Colonic mucosa (tissue), 4 donors: ENCODE results near the gene ELMOD1. TPM values are rescaled to one million over a fixed set of nuclear protein-coding genes. Genes with fewer than 3 reads are reported as not detected.

ENCODE experiments used
- DNase-seq: peaks from one replicate; pipeline ENCODE4 v3.0.0-alpha.2; 2020
- H3K27ac ChIP-seq: fragments of 200-600 bp; one replicate; pipeline ENCODE4 v1.8.0; 2021
- H3K27me3 ChIP-seq: fragments of 200-600 bp; one replicate; pipeline ENCODE4 v1.8.0; 2021
- H3K36me3 ChIP-seq: fragments of 200-600 bp; one replicate; pipeline ENCODE4 v1.8.0; 2021
- H3K4me1 ChIP-seq: fragments of 200-600 bp; one replicate; pipeline ENCODE4 v1.8.0; 2021; ENCODE audit warnings: mild to moderate bottlenecking
- H3K4me3 ChIP-seq: fragments of 200-600 bp; one replicate; pipeline ENCODE4 v1.8.0; 2021
- H3K9ac ChIP-seq, 2 donors: one replicate each; pipeline ENCODE4 v1.7.0; 2013; ENCODE audit warnings: control low read depth in 2 of 2, low read depth in 2 of 2, low read length in 2 of 2
- H3K9me3 ChIP-seq: fragments of 200-600 bp; one replicate; pipeline ENCODE4 v1.8.0; 2021
- intact Hi-C: fragments of 100-400 bp; cut with DNase I; formaldehyde crosslinking; loops from one replicate; pipeline ENCODE4 v1.14.1; 2022
- total RNA-seq, 2 donors: library from RNA; stranded (reverse); fragmentation: NEBNext Ultra II Directional in 1 of 2; extraction: Animal tissue kit (Norgen Biotek cat#: 25700) in 1 of 2; gene quantifications; one replicate each; pipeline ENCODE4 v1.2.1, GENCODE V29; 2021
- TF ChIP-seq, protein P1 (sequence below): fragments of 200-600 bp; IDR thresholded peaks from one replicate; pipeline ENCODE4 v1.8.0; 2022; ENCODE audit warnings: antibody characterized with exemption, mild to moderate bottlenecking
- donor health status: healthy.
- donor health status: DM: no; HTN: no; CAD: no.
- donor health status: DM: no; HTN: no; CAD: no.

Gene ELMOD1
- total RNA-seq, 2 donors from 2014 or later, result 0.11 TPM; not detected in 1

DNA sequence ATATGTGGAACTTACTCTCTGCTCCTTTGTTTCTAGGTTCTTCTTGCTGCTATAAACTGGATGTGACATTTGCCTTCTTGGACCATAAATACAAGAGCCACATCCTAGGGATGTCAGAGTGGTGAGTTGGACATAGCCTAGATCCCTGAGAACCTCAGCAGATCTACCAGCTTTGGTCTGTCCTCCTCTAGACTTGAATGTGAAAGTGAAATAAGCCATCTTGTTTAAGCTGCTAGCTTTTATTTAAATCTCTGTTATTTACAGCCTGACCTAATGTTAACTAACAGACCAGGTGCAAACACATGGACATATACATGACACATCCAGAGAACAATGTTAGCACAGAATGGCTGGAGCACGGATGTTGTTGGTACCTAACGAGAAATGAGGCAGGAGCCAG is 85.0 kb downstream of the ELMOD1 start:
- intact Hi-C loops, result no loop called here
- no peak overlapping the region for H3K4me3 ChIP-seq
- no peaks in the 10 kb centered on the region for H3K9me3 ChIP-seq
- H3K27me3 ChIP-seq, result no peaks in the 10 kb centered on the region
- H3K36me3 ChIP-seq, result no peaks in the 10 kb centered on the region
- TF ChIP-seq, protein P1, sequence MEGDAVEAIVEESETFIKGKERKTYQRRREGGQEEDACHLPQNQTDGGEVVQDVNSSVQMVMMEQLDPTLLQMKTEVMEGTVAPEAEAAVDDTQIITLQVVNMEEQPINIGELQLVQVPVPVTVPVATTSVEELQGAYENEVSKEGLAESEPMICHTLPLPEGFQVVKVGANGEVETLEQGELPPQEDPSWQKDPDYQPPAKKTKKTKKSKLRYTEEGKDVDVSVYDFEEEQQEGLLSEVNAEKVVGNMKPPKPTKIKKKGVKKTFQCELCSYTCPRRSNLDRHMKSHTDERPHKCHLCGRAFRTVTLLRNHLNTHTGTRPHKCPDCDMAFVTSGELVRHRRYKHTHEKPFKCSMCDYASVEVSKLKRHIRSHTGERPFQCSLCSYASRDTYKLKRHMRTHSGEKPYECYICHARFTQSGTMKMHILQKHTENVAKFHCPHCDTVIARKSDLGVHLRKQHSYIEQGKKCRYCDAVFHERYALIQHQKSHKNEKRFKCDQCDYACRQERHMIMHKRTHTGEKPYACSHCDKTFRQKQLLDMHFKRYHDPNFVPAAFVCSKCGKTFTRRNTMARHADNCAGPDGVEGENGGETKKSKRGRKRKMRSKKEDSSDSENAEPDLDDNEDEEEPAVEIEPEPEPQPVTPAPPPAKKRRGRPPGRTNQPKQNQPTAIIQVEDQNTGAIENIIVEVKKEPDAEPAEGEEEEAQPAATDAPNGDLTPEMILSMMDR, result no peak
- H3K4me1 ChIP-seq, result no peaks in the 10 kb centered on the region
- no peak overlapping the region for H3K27ac ChIP-seq
- no peak overlapping the region for H3K9ac ChIP-seq
- DNase-seq, result no peak

DNA sequence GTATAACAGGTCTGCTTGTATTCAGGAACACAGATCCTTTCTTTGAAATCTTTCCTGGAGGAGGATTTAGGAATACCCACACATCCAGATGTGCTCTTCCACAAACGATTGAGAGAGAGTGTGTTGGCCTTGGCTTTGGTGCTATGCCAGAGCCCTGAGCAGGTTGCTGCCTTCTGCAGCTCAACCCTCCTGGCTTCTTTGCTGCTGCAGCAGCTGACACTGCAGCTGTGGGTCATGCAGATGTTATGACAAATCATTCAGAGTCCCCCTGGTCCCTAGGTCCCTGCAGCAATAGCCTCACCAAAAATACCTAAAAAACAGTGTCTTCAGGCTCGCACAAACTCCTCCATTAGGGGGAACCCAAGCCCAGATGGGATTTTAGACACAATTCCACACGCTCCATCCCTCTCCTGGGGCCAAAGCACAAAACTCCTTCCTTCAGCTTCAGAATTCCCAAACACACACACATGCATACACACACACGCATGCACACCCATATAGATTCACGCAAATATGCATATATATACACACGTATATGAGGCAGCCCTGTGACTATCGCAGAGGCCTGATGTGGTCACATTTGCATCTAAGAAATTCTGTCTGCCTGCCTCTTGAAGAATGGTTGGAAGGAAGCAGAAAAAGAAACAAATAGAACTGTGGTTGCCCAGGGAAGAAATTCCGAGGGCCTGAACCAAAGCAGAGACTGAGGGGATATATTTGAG is 85.5 kb downstream of the ELMOD1 start:
- H3K9ac ChIP-seq, result no peak overlapping the region
- H3K4me3 ChIP-seq, result no peak overlapping the region
- no peaks in the 10 kb centered on the region for H3K36me3 ChIP-seq
- no peaks in the 10 kb centered on the region for H3K9me3 ChIP-seq
- no peak for DNase-seq
- H3K4me1 ChIP-seq, result no peaks in the 10 kb centered on the region
- TF ChIP-seq, protein P1, result no peak
- intact Hi-C loops, result no loop called here
- no peaks in the 10 kb centered on the region for H3K27me3 ChIP-seq
- no peak overlapping the region for H3K27ac ChIP-seq

DNA sequence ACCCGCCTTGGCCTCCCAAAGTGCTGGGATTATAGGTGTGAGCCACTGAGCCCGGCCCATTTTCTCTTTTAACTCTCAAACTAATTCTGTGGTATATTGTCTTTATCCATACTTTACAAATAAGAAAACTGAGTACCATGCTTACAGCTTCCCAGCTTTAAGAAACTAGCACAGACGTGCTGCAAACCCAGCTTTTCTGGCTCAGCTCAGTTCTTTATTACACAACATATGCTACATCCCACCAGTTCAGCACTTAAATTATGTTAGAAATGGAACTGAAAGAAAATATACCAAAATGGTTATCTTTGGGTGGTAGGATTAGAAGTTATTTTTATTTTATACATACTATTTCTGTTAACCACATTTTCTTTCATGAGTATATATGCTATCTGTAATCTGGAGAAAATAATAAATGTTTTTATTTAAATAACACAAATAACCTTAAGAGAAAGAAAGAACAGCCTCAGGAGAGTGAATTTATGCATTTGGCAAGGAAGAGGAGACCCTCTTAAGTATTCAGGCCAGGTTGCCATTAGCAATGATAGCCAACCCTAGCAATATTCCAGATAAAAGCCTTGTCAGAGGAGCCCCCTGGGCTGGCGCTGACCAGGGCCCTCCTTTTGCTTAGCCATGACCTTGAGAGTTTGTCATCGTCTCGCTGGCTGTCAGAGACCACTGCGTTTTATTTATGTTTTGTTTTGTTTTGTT is 87.1 kb downstream of the ELMOD1 start:
- Histone ChIP-seq H3K36me3 (no peaks in the 10 kb centered on the region), H3K9me3 (no peaks in the 10 kb centered on the region), H3K4me1 (no peaks in the 10 kb centered on the region), H3K9ac (no peak overlapping the region), H3K27ac (no peak overlapping the region), H3K4me3 (no peak overlapping the region), H3K27me3 (no peaks in the 10 kb centered on the region)
- TF ChIP-seq, protein P1, result no peak
- DNase-seq, result no peak
- intact Hi-C loops, result no loop called here

DNA sequence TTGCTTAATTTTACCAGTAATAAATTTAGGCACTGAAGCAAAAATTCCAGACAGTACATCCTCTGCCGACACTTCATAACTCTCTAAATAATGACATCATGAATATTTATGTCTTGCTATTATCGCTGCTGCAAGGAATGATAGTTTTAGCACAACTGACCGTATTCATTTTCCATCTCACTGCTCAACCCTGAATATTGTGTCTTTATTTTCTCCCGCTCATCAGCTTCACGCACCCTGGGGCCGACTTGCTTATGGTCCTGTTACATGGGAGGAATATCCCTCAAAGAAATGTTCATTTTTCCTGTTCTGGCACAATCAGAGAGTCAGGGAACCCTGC is 87.7 kb downstream of the ELMOD1 start:
- DNase-seq, result no peak
- Histone ChIP-seq H3K4me3 (no peak overlapping the region), H3K27ac (no peak overlapping the region), H3K27me3 (no peaks in the 10 kb centered on the region), H3K36me3 (no peaks in the 10 kb centered on the region), H3K9me3 (no peaks in the 10 kb centered on the region), H3K9ac (no peak overlapping the region), H3K4me1 (no peaks in the 10 kb centered on the region)
- intact Hi-C loops, result no loop called here
- TF ChIP-seq, protein P1, result no peak

DNA sequence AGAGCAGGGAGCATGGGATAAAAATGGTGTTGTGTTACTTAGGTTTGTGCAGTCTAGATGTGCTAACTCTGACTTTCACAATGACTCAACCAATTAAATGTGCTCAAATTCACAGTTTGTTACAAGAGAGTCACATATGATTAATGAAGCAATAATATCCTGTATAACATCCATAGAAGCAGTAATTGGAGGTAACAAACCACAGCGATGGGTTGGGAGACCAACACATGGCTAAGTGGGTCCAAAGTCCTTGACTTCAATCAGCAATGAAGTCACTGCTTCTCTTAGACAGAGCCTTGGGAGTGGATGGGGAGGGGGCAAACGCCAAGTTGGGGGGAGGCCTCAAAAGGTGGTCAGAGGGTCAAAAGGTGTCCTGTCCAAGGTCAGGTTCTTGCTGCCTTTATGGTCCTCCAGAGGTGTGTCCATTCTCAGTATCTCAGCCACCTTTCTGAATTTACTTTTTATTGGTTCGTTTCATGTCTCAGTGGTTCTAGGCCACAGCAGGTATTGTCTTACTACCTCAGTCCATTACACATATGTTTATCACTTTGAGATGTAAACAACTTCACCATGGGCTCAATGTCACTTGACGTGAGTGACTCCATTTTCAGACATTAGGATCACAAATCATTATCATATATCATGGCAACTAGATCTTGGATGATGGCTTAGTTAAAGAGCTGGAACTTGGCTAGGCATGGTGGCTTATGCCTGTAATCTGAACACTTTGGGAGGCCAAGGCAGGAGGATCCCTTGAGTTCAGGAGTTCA is 88.5 kb downstream of the ELMOD1 start:
- Histone ChIP-seq H3K4me3 (no peak overlapping the region), H3K27me3 (no peaks in the 10 kb centered on the region), H3K36me3 (no peaks in the 10 kb centered on the region), H3K9ac (no peak overlapping the region), H3K4me1 (no peaks in the 10 kb centered on the region), H3K27ac (no peak overlapping the region), H3K9me3 (no peaks in the 10 kb centered on the region)
- intact Hi-C loops, result no loop called here
- TF ChIP-seq, protein P1, result no peak
- DNase-seq, result no peak
